IMR-90 (cell line): ENCODE data around the gene ACIN1.

Experiments used
- CEBPB ChIP-seq: IDR thresholded peaks from 2 replicates; pipeline ENCODE4 v1.6.1; 2012; ENCODE audit warnings: low read depth, low read length, improper control_type of control experiment
- CHD1 ChIP-seq: IDR thresholded peaks from 2 replicates; pipeline ENCODE4 v1.6.1; 2012; ENCODE audit warnings: low read depth, low read length, improper control_type of control experiment
- MAFK ChIP-seq: IDR thresholded peaks from 2 replicates; pipeline ENCODE4 v1.6.1; 2012; ENCODE audit warnings: low read depth, low read length, improper control_type of control experiment
- POLR2A ChIP-seq: IDR thresholded peaks from 2 replicates; pipeline ENCODE4 v1.6.1; 2012; ENCODE audit warnings: mild to moderate bottlenecking, low read depth, low read length
- RCOR1 ChIP-seq: IDR thresholded peaks from 2 replicates; pipeline ENCODE4 v1.6.1; 2012; ENCODE audit warnings: mild to moderate bottlenecking, low read length, improper control_type of control experiment; ENCODE audit not compliant: insufficient replicate concordance
- USF2 ChIP-seq: fragments of 150-350 bp; IDR thresholded peaks from 2 replicates; pipeline ENCODE4 v1.6.1; 2017; ENCODE audit warnings: mild to moderate bottlenecking, antibody characterized with exemption, low read length, low read depth
- TF ChIP-seq, protein P1 (sequence below): conservative IDR thresholded peaks from 2 replicates; pipeline ENCODE4 v1.5.1; 2012; ENCODE audit warnings: mild to moderate bottlenecking, low read depth, low read length, improper control_type of control experiment

GRCh38 chr14:23129759-23130316 is 34.9 kb upstream of the ACIN1 start:
- TF ChIP-seq, protein P1, sequence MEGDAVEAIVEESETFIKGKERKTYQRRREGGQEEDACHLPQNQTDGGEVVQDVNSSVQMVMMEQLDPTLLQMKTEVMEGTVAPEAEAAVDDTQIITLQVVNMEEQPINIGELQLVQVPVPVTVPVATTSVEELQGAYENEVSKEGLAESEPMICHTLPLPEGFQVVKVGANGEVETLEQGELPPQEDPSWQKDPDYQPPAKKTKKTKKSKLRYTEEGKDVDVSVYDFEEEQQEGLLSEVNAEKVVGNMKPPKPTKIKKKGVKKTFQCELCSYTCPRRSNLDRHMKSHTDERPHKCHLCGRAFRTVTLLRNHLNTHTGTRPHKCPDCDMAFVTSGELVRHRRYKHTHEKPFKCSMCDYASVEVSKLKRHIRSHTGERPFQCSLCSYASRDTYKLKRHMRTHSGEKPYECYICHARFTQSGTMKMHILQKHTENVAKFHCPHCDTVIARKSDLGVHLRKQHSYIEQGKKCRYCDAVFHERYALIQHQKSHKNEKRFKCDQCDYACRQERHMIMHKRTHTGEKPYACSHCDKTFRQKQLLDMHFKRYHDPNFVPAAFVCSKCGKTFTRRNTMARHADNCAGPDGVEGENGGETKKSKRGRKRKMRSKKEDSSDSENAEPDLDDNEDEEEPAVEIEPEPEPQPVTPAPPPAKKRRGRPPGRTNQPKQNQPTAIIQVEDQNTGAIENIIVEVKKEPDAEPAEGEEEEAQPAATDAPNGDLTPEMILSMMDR = no peak
- TF ChIP-seq CHD1 = no peak
- no peak for TF ChIP-seq POLR2A
- no peak for TF ChIP-seq MAFK
- no peak for TF ChIP-seq CEBPB
- no peak for TF ChIP-seq USF2
- no peak for TF ChIP-seq RCOR1
